GM12864 (cell line): ENCODE measurements around the gene HCFC1R1.

ENCODE experiments used
- DNase-seq: peaks from one replicate; pipeline ENCODE4 v3.0.0-alpha.2; 2011; ENCODE audit warnings: low read depth
- H3K4me3 ChIP-seq: 2 replicates; pipeline ENCODE4 v1.5.1; 2011; ENCODE audit warnings: mild to moderate bottlenecking, low read depth, low read length, control low read depth
- TF ChIP-seq, protein P1 (sequence below): IDR thresholded peaks from 2 replicates; pipeline ENCODE4 v1.5.1; 2011; ENCODE audit warnings: low read depth, mild to moderate bottlenecking, moderate library complexity, low read length, control low read depth, inconsistent platforms; ENCODE audit errors: missing control alignments

Gene HCFC1R1

DNA sequence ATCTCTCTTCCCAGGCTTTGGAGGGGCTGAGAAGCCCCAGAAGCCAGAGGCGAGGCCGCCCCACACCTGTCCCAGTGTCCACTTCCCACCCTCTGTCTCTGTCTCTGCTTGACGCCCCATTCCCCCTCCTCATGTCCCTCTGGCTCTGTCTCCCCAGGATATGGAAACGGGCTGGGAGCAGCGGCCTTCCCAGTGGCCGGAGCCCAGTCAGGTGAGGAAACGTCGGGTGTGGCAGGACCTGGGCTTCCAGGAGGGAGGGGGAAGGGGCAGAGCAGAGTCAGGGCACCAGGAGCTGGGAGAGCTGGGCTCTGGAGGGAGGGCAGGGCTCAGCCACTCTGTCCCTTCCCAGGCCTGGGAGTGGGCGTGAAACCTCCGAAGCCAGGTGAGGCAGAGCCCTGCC lies 32.9 kb downstream of the HCFC1R1 start:
- DNase-seq, result no peak
- H3K4me3 ChIP-seq, result no peak overlapping the region
- TF ChIP-seq, protein P1, sequence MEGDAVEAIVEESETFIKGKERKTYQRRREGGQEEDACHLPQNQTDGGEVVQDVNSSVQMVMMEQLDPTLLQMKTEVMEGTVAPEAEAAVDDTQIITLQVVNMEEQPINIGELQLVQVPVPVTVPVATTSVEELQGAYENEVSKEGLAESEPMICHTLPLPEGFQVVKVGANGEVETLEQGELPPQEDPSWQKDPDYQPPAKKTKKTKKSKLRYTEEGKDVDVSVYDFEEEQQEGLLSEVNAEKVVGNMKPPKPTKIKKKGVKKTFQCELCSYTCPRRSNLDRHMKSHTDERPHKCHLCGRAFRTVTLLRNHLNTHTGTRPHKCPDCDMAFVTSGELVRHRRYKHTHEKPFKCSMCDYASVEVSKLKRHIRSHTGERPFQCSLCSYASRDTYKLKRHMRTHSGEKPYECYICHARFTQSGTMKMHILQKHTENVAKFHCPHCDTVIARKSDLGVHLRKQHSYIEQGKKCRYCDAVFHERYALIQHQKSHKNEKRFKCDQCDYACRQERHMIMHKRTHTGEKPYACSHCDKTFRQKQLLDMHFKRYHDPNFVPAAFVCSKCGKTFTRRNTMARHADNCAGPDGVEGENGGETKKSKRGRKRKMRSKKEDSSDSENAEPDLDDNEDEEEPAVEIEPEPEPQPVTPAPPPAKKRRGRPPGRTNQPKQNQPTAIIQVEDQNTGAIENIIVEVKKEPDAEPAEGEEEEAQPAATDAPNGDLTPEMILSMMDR, result no peak

DNA sequence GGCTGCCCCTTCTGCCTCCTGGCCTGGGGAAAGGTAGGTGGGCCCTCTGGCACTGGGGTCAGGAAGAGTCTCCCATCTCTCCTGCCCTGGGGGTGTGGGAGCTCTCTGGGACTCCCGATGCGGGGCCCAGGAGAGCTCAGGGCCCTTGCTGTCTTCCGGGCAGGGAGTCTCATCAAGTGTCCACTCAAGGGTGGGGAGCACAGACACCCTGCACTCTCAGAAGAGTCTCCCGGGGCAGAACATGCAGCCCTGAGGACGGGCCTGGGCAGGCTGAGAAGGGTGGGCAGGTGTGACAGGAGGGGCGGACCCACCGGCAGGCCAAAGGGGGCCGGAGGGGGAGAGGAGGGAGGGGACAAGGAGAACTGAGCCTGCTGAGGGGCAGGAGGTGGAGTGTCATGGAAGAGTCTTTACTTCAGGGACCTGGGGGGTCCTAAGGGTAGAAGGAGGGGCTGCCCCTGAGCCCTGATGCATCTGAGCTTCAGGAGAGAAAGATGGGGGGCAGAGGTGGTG lies 35.1 kb downstream of the HCFC1R1 start:
- DNase-seq, result no peak
- TF ChIP-seq, protein P1, result no peak
- no peak overlapping the region for H3K4me3 ChIP-seq

GRCh38 chr16:2987833-2988232 lies 35.9 kb downstream of the HCFC1R1 start:
- TF ChIP-seq, protein P1, result no peak
- DNase-seq, result no peak
- H3K4me3 ChIP-seq, result no peak overlapping the region

GRCh38 chr16:2987286-2987685 lies 36.5 kb downstream of the HCFC1R1 start:
- no peak for DNase-seq
- TF ChIP-seq, protein P1, result no peak
- no peak overlapping the region for H3K4me3 ChIP-seq

DNA sequence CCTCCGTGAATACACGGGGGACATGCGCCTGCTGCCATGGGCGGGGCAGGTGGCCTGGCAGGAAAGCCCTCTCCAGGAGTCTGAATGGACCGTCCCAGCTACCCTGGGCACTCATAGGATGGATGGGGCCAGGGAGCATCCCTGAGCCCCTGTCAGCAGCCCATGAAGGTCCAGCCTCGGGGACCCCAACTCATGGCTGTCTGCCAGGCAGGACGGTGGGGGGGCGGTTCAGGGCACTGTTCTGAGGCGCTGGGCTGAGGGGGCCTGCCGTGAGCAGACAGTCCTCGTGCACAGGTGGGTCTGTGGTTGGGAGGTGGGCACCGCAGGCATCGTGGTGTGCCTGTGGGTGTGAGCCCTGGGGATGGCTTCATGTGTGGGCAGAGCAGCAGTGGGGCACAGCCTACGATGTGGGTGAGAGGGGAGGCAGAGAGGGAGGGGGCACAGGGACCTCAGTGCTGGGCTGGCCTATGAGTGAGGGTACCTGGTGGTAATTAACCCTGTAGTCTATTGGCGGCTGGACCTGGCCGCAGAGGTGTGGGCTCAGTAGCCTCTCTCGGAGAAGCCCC lies 37.0 kb downstream of the HCFC1R1 start:
- no peak overlapping the region for H3K4me3 ChIP-seq
- no peak for DNase-seq
- TF ChIP-seq, protein P1, result no peak

- no peak overlapping the region for H3K4me3 ChIP-seq
- TF ChIP-seq, protein P1, result no peak
- no peak for DNase-seq
Measured at GRCh38 chr16:2985893-2986355, 37.8 kb downstream of the HCFC1R1 start.

GRCh38 chr16:2985462-2985861 lies 38.3 kb downstream of the HCFC1R1 start:
- TF ChIP-seq, protein P1, result no peak

More at GRCh38 chr16:2985462-2985861, 38.3 kb downstream of the HCFC1R1 start:
- no peak overlapping the region for H3K4me3 ChIP-seq
- DNase-seq, result no peak
